ENCODE results near the gene NEK3. TPM values are rescaled to one million over a fixed set of nuclear protein-coding genes. Genes with fewer than 3 reads are reported as not detected.
"Not testable (repeated sequence)": the region's sequence is repeated elsewhere in the genome, so short reads cannot be mapped to it uniquely, and the experiment has no call there.

NEK3 gene
- total RNA-seq, 2 donors from 2014 or later: 6.8 to 8.5 TPM

DNA sequence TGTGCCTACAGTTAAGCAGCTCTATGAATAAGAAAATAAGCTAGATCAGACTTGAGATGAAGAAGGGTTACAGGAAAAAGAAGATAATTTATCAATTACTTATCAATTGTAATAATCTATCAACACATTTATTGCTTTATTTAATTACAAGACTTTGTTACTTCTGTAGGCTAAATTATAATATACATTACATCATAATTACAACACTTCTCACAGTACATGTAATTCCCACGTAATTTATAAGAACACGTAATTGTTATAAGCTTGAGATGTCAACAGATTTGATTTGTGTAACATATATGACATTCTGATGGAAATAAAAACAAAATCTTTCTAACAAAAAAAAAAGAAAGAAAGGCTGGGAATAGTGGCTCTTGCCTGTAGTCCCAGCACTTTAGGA is 67.3 kb downstream of the NEK3 start:
- no peak for ATAC-seq
- H3K4me3 Mint-ChIP-seq: no peak overlapping the region
- peaks cover 31% of the 10 kb centered on the region for H3K27me3 Mint-ChIP-seq
- no peaks in the 10 kb centered on the region for H3K4me1 Mint-ChIP-seq
- no peak overlapping the region for H3K27ac Mint-ChIP-seq
- DNase-seq: no peak
- H3K36me3 Mint-ChIP-seq (ENCODE audit: low read depth): no peaks in the 10 kb centered on the region
- H3K9me3 ChIP-seq (ENCODE audit: control insufficient read depth, low read length, poor library complexity, severe bottlenecking): no peaks in the 10 kb centered on the region

DNA sequence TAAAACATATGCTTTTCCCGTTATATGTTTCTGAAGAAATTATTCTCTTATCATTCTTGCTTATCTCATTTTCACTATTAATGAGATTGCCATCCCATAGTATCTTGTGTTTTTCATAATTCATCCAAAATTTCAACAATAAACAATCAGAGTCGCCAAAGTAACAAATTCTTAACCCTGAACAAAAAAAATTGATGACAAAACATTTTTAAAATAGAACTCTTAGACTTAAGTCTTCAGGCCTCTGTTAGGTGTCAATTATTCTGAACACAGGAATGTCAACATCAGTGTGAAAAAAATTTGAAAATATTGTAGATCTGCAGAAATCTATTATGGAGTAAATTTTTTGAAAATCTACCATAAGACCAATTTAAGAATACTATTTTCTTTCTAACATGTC is 67.9 kb downstream of the NEK3 start:
- no peaks in the 10 kb centered on the region for H3K4me1 Mint-ChIP-seq
- no peaks in the 10 kb centered on the region for H3K36me3 Mint-ChIP-seq (ENCODE audit: low read depth)
- no peak overlapping the region for H3K27ac Mint-ChIP-seq
- no peaks in the 10 kb centered on the region for H3K9me3 ChIP-seq (ENCODE audit: control insufficient read depth, low read length, poor library complexity, severe bottlenecking)
- ATAC-seq (no peak), DNase-seq (no peak)
- H3K27me3 Mint-ChIP-seq: peaks cover 31% of the 10 kb centered on the region
- no peak overlapping the region for H3K4me3 Mint-ChIP-seq

DNA sequence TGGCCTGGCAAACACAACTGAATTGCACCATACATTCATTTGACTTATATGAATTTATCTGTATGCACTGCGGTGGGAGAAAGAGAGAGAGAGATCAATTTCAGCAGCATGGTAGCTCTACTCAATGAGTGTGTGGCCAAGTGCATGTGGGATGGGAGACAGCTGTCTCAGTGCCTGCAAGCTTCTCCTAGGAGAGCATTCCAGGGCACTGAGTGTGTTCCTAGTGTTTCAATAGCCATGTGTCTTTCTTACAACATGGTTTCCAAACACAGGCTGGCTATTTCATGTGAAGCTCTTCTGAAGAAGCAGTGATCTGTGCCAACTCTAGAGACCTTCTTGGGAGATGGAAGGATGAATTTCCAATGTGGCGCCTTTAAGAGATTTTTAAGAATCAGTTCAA is 74.0 kb downstream of the NEK3 start:
- peaks cover 20% of the 10 kb centered on the region for H3K27me3 Mint-ChIP-seq

DNA sequence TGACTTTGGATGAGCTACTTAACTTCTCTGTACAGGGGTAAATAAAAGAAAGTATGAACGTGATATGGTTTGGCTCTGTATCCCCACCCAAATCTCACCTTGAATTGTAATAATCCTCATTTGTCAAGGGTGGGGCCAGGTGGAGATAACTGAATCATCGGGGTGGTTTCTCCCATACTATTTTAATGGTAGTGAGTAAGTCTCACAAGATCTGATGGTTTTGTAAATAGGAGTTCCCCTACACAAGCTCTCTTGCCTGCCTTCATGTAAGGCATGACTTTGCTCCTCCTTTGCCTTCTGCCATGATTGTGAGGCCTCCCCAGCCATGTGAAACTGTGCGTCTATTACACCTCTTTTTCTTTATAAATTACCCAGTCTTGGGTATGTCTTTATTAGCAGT is 74.4 kb downstream of the NEK3 start:
- H3K27me3 Mint-ChIP-seq: peaks cover 17% of the 10 kb centered on the region
- H3K36me3 Mint-ChIP-seq (ENCODE audit: low read depth); DNase-seq; H3K27ac Mint-ChIP-seq; H3K4me1 Mint-ChIP-seq; ATAC-seq; H3K4me3 Mint-ChIP-seq; H3K9me3 ChIP-seq (ENCODE audit: control insufficient read depth, low read length, poor library complexity, severe bottlenecking): not testable (repeated sequence)

More for the DNA sequence above, 74.0 kb downstream of the NEK3 start:
- no peak for DNase-seq
- H3K4me1 Mint-ChIP-seq: no peaks in the 10 kb centered on the region
- no peak for ATAC-seq
- no peak overlapping the region for H3K27ac Mint-ChIP-seq
- H3K9me3 ChIP-seq (ENCODE audit: control insufficient read depth, low read length, poor library complexity, severe bottlenecking): no peaks in the 10 kb centered on the region
- no peak overlapping the region for H3K4me3 Mint-ChIP-seq
- no peaks in the 10 kb centered on the region for H3K36me3 Mint-ChIP-seq (ENCODE audit: low read depth)

Other genes with a start within 250 kb of the NEK3 start
- 1 to 10 TPM; 1.1 to 2.3 TPM for gene ATP7B, start 148.1 kb downstream of the NEK3 start, total RNA-seq
- gene ALG11, start 147.2 kb downstream of the NEK3 start, total RNA-seq: 10 to 100 TPM; 23.8 to 27.5 TPM
- 1 to 10 TPM; 3.1 to 3.8 TPM for gene UTP14C, start 134.9 kb downstream of the NEK3 start, total RNA-seq
- gene NEK5, start 30.5 kb downstream of the NEK3 start, total RNA-seq: not detected
- gene THSD1, start 246.6 kb upstream of the NEK3 start, total RNA-seq: under 1 TPM; 0.40 to 0.68 TPM

All from T-helper 17 cell (primary cell).